WI38 (cell line): ENCODE data around the gene PAFAH1B1.
"Not testable (repeated sequence)": the region's sequence is repeated elsewhere in the genome, so short reads cannot be mapped to it uniquely, and the experiment has no call there.

ENCODE experiments used
- H3K4me3 ChIP-seq: 2 replicates; pipeline ENCODE4 v1.5.1; 2011; ENCODE audit warnings: low read depth, mild to moderate bottlenecking, control low read depth, low read length
- CTCF ChIP-seq: IDR thresholded peaks from 2 replicates; pipeline ENCODE4 v1.5.1; 2012; ENCODE audit warnings: low read depth, mild to moderate bottlenecking, control low read depth, low read length

PAFAH1B1 gene

GRCh38 chr17:2560658-2561057, 32.8 kb upstream of the PAFAH1B1 start:
- no peak overlapping the region for H3K4me3 ChIP-seq
- no peak for TF ChIP-seq CTCF

- no peak for TF ChIP-seq CTCF
Observed at GRCh38 chr17:2562162-2562858, 31.1 kb upstream of the PAFAH1B1 start.

GRCh38 chr17:2563061-2563460, 30.4 kb upstream of the PAFAH1B1 start:
- no peak for TF ChIP-seq CTCF
- no peak overlapping the region for H3K4me3 ChIP-seq

More at GRCh38 chr17:2562162-2562858, 31.1 kb upstream of the PAFAH1B1 start:
- no peak overlapping the region for H3K4me3 ChIP-seq

GRCh38 chr17:2563543-2563942, 29.9 kb upstream of the PAFAH1B1 start:
- TF ChIP-seq CTCF = no peak
- no peak overlapping the region for H3K4me3 ChIP-seq

- no peak overlapping the region for H3K4me3 ChIP-seq
- no peak for TF ChIP-seq CTCF
Observed at GRCh38 chr17:2564877-2565276, 28.6 kb upstream of the PAFAH1B1 start.

- no peak for TF ChIP-seq CTCF
- H3K4me3 ChIP-seq = no peak overlapping the region
Observed at GRCh38 chr17:2566056-2566455, 27.4 kb upstream of the PAFAH1B1 start.

- no peak overlapping the region for H3K4me3 ChIP-seq
- no peak for TF ChIP-seq CTCF
Observed at GRCh38 chr17:2571523-2572303, 21.7 kb upstream of the PAFAH1B1 start.

- H3K4me3 ChIP-seq = not testable (repeated sequence)
Observed at GRCh38 chr17:2572304-2572609, 21.2 kb upstream of the PAFAH1B1 start.
